ENCODE measurements around the gene ADAMTS15. TPM values are rescaled to one million over a fixed set of nuclear protein-coding genes. Genes with fewer than 3 reads are reported as not detected.
A peak's percentile ranks its signal among the peaks of the same experiment; 100 is the strongest.

ADAMTS15 gene
- total RNA-seq, 4 donors from 2014 or later = 2.5 to 11.1 (median 5.1) TPM

- WGBS, 2 donors = 34 to 37% methylated on average over 10 of the region's 10 CpGs
- DNase-seq (ENCODE audit: low spot score in 2 of 2) = peak; percentile 73 to 92
- H3K4me3 ChIP-seq (ENCODE audit: low read depth, poor library complexity, severe bottlenecking) = no peak overlapping the region
- no peak for TF ChIP-seq POLR2A (IDR thresholded peaks at IDR 0.05)
- TF ChIP-seq CTCF (IDR thresholded peaks at IDR 0.05) = no peak
- intact Hi-C loops (cut with DNase I; ENCODE audit: low total_unique reads) = no loop called here
Measured at GRCh38 chr11:130478204-130478701, 29.8 kb downstream of the ADAMTS15 start.

GRCh38 chr11:130478881-130479280 lies 30.4 kb downstream of the ADAMTS15 start:
- no peak overlapping the region for H3K4me3 ChIP-seq (ENCODE audit: low read depth, poor library complexity, severe bottlenecking)
- TF ChIP-seq CTCF (IDR thresholded peaks at IDR 0.05) (no peak), POLR2A (IDR thresholded peaks at IDR 0.05) (no peak)
- intact Hi-C loops (cut with DNase I; ENCODE audit: low total_unique reads) = no loop called here
- 83 to 91% methylated on average over 4 of the region's 4 CpGs for WGBS, 2 donors
- DNase-seq (ENCODE audit: low spot score in 2 of 2) = peak in 1 of 2 donors; percentile 76

- peak in 1 of 2 donors; percentile 25 for DNase-seq (ENCODE audit: low spot score in 2 of 2)
- no peak overlapping the region for H3K4me3 ChIP-seq (ENCODE audit: low read depth, poor library complexity, severe bottlenecking)
- TF ChIP-seq POLR2A (IDR thresholded peaks at IDR 0.05) (no peak), CTCF (IDR thresholded peaks at IDR 0.05) (no peak)
- 83 to 91% methylated on average over 5 of the region's 5 CpGs for WGBS, 2 donors
- intact Hi-C loops (cut with DNase I; ENCODE audit: low total_unique reads) = no loop called here
Measured at GRCh38 chr11:130480186-130480585, 31.7 kb downstream of the ADAMTS15 start.

GRCh38 chr11:130480711-130481140 lies 32.3 kb downstream of the ADAMTS15 start:
- WGBS, 2 donors = 58 to 61% methylated on average over 5 of the region's 5 CpGs
- TF ChIP-seq POLR2A (IDR thresholded peaks at IDR 0.05) (no peak), CTCF (IDR thresholded peaks at IDR 0.05) (no peak)
- peak in 1 of 2 donors; percentile 20 for DNase-seq (ENCODE audit: low spot score in 2 of 2)
- H3K4me3 ChIP-seq (ENCODE audit: low read depth, poor library complexity, severe bottlenecking) = no peak overlapping the region
- intact Hi-C loops (cut with DNase I; ENCODE audit: low total_unique reads) = no loop called here

GRCh38 chr11:130483124-130483523 lies 34.7 kb downstream of the ADAMTS15 start:
- no peak for DNase-seq (ENCODE audit: low spot score in 2 of 2)
- intact Hi-C loops (cut with DNase I; ENCODE audit: low total_unique reads) = no loop called here
- H3K4me3 ChIP-seq (ENCODE audit: low read depth, poor library complexity, severe bottlenecking) = no peak overlapping the region
- no peak for TF ChIP-seq POLR2A (IDR thresholded peaks at IDR 0.05)
- no peak for TF ChIP-seq CTCF (IDR thresholded peaks at IDR 0.05)
- WGBS, 2 donors = 88 to 90% methylated on average over 5 of the region's 5 CpGs

- WGBS, 2 donors = 96 to 97% methylated on average over 14 of the region's 14 CpGs
- DNase-seq (ENCODE audit: low spot score in 2 of 2) = peak in 1 of 2 donors; percentile 63
- intact Hi-C loops (cut with DNase I; ENCODE audit: low total_unique reads) = no loop called here
- no peak overlapping the region for H3K4me3 ChIP-seq (ENCODE audit: low read depth, poor library complexity, severe bottlenecking)
- TF ChIP-seq CTCF (IDR thresholded peaks at IDR 0.05) (no peak), POLR2A (IDR thresholded peaks at IDR 0.05) (no peak)
Measured at GRCh38 chr11:130485983-130486382, 37.5 kb downstream of the ADAMTS15 start.

All from lower leg skin (tissue), 4 donors.